VCaP (cell line): ENCODE data around the gene SKP1.

Experiments used
- H3K27ac ChIP-seq: fragments of 450-650 bp; 2 replicates; pipeline ENCODE4 v1.5.1; 2017
- TF ChIP-seq, protein P1 (sequence below): fragments of 450-650 bp; conservative IDR thresholded peaks from 2 replicates; pipeline ENCODE4 v1.5.1; 2017; ENCODE audit warnings: mild to moderate bottlenecking, moderate library complexity

Gene SKP1

GRCh38 chr5:134140530-134141201 is 36.1 kb downstream of the SKP1 start:
- TF ChIP-seq, protein P1, sequence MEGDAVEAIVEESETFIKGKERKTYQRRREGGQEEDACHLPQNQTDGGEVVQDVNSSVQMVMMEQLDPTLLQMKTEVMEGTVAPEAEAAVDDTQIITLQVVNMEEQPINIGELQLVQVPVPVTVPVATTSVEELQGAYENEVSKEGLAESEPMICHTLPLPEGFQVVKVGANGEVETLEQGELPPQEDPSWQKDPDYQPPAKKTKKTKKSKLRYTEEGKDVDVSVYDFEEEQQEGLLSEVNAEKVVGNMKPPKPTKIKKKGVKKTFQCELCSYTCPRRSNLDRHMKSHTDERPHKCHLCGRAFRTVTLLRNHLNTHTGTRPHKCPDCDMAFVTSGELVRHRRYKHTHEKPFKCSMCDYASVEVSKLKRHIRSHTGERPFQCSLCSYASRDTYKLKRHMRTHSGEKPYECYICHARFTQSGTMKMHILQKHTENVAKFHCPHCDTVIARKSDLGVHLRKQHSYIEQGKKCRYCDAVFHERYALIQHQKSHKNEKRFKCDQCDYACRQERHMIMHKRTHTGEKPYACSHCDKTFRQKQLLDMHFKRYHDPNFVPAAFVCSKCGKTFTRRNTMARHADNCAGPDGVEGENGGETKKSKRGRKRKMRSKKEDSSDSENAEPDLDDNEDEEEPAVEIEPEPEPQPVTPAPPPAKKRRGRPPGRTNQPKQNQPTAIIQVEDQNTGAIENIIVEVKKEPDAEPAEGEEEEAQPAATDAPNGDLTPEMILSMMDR: peak; percentile 84
- peak overlapping the region; percentile 49 for H3K27ac ChIP-seq

GRCh38 chr5:134139891-134140469 is 36.8 kb downstream of the SKP1 start:
- H3K27ac ChIP-seq: no peak overlapping the region; the same call in 1 of the 2 replicates
- TF ChIP-seq, protein P1: no peak

DNA sequence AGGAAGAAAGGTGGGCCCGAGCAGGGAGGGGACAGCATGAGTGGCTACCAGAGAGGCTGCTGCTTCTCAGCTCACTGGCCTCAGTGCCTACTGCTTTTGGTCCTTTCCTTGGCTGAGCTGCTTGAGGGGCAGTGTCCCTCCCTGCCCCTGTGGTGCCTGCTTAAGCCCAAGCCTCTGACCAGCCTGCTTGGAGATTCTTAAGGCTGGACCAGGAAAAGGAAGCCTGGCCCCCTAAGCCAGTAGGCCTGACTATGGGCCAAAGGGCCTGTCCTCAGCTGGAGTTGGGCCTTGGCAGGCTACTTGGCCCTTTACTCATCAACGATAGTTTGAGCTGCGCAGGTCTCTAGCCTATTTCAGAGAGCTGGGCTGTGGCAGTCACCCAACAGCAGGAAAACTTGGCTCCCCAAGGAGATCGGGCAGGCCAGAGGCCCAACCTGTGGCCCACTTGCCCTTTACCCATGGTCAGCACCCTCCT is 37.3 kb downstream of the SKP1 start:
- TF ChIP-seq, protein P1: no peak
- H3K27ac ChIP-seq: no peak overlapping the region; the same call in 1 of the 2 replicates

DNA sequence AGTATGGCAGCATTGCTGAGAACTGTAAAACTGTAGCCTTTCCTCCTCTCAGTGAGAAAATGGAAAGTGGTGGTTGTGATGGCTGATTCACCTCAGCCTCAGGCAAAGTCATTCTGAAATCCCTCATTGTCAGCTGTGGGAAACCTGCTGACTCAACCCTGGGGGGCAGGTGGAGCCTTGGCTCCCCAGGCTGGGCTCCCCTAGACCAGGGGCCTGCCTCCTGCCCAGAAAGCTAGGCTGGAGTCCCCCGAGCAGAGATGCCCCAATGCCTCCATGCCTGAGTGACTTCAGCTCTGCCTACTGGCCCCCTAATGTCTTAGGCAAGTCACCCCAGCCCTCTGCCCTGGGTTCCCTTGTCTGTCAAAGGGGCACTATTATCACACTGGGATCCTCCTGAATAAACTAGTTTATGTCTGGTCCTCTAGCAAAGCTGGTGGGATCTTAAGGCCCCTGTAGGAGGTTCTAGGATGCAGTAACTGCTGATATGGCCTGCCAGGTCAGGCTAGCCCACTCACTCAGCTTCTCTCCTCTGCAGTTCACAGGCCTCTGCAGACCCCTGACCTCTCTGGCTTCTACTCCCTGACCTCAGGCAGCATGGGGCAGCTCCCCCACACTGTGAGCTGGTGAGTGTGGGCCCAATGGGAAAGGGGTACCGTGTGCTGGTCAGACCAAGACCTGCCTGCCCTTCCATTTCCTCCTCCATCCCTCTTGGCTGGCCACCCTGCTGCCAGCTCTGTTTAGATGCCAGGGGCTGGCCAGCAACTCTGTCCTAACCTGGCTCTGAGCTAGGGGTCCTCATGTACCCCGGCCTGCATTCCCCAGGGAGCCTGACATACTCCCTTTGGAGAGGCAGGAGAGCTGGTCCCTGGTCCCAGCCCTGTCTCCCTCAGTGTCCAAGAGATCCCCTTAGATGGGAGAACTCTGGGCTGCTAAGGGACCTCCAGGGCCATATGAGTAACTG is 38.1 kb downstream of the SKP1 start:
- no peak overlapping the region; the same call in 1 of the 2 replicates for H3K27ac ChIP-seq
- TF ChIP-seq, protein P1: no peak

DNA sequence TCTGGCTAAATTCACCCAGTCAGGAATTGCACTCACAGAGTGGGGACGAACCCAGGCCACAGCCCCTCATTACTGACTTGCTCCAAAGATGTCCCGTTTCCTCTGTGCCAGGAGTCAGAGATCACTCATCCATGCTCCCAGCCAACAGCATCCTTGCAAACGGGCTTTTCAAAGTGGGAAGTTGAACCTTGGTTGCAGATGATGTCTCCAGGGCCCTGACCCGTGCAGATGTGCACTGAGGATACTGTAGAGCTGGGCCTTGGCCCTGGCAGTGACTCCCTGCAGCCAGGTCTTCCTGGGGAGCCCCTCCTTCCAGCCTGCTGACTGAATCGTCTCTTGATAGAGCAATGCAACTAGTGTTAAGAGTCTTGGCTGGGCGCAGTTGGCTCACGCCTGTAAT is 40.0 kb downstream of the SKP1 start:
- TF ChIP-seq, protein P1: no peak
- no peak overlapping the region for H3K27ac ChIP-seq

DNA sequence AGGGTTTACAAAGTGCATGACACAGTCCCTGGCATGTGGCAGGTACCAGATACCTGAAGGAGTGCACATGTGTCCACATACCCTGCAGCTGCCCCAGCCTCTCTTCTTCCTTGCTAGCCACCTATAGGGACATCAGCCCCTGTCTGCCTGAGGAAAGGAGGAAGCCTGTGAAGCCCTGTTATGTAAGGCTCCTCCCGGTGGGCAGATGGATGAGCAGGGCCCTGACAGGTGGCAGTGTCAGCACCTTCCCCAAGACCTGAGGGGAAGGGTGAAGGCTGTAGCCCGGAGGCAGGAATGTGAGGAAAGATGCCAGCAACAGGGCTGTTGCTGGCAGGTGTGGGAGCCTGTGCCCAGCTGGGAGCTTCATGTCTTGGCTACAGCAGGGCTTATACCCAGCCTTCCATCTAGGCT is 40.5 kb downstream of the SKP1 start:
- H3K27ac ChIP-seq: no peak overlapping the region
- TF ChIP-seq, protein P1: no peak
